Measurements from ENCODE around the gene MYMX. TPM values are rescaled to one million over a fixed set of nuclear protein-coding genes. Genes with fewer than 3 reads are reported as not detected.
"Not testable (repeated sequence)": the region's sequence is repeated elsewhere in the genome, so short reads cannot be mapped to it uniquely, and the experiment has no call there.

MYMX gene
- total RNA-seq, 1 donor from 2014 or later: not detected

GRCh38 chr6:44228433-44228832 is 11.7 kb downstream of the MYMX start:
- DNase-seq (ENCODE audit: extremely low spot score in 2 of 2): no peak
- no peaks in the 10 kb centered on the region for H3K27me3 ChIP-seq
- H3K9me3 ChIP-seq: no peaks in the 10 kb centered on the region
- intact Hi-C loops (cut with DNase I): no loop called here
- peaks cover 46% of the 10 kb centered on the region for H3K4me1 ChIP-seq
- no peak overlapping the region for H3K4me3 ChIP-seq
- H3K36me3 ChIP-seq: peaks cover 0 to 8% of the 10 kb centered on the region in 2 donors
- TF ChIP-seq POLR2A (IDR thresholded peaks at IDR 0.05) (no peak), CTCF (IDR thresholded peaks at IDR 0.05) (no peak), POLR2AphosphoS5 (IDR thresholded peaks at IDR 0.05; ENCODE audit: insufficient read depth in 1 of 2, low read depth in 1 of 2) (no peak)
- peak overlapping the region; percentile 25 for H3K27ac ChIP-seq

- TF ChIP-seq POLR2A (IDR thresholded peaks at IDR 0.05) (no peak), CTCF (IDR thresholded peaks at IDR 0.05) (no peak), POLR2AphosphoS5 (IDR thresholded peaks at IDR 0.05; ENCODE audit: insufficient read depth in 1 of 2, low read depth in 1 of 2) (no peak)
- H3K27me3 ChIP-seq: no peaks in the 10 kb centered on the region
- no peak overlapping the region for H3K27ac ChIP-seq
- DNase-seq (ENCODE audit: extremely low spot score in 2 of 2): no peak
- H3K36me3 ChIP-seq: peaks cover 0 to 8% of the 10 kb centered on the region in 2 donors
- peaks cover 46% of the 10 kb centered on the region for H3K4me1 ChIP-seq
- no peak overlapping the region for H3K4me3 ChIP-seq
- intact Hi-C loops (cut with DNase I): no loop called here
- no peaks in the 10 kb centered on the region for H3K9me3 ChIP-seq
These were observed 12.1 kb downstream of the MYMX start for GRCh38 chr6:44228836-44229235.

- intact Hi-C loops (cut with DNase I): loop anchor here (5.0 kb wide), 1 partner anchor 57 kb away; no protein-coding TSS in a partner anchor
- Histone ChIP-seq H3K27ac (no peak overlapping the region), H3K4me1 (peaks cover 46% of the 10 kb centered on the region), H3K4me3 (no peak overlapping the region), H3K9me3 (no peaks in the 10 kb centered on the region), H3K36me3 (peaks cover 0 to 8% of the 10 kb centered on the region in 2 donors), H3K27me3 (no peaks in the 10 kb centered on the region)
- TF ChIP-seq CTCF (IDR thresholded peaks at IDR 0.05) (no peak), POLR2AphosphoS5 (IDR thresholded peaks at IDR 0.05; ENCODE audit: insufficient read depth in 1 of 2, low read depth in 1 of 2) (no peak), POLR2A (IDR thresholded peaks at IDR 0.05) (no peak)
- DNase-seq (ENCODE audit: extremely low spot score in 2 of 2): no peak
These were observed 12.8 kb downstream of the MYMX start for GRCh38 chr6:44229376-44230033.

GRCh38 chr6:44230034-44230675 is 13.4 kb downstream of the MYMX start:
- no peaks in the 10 kb centered on the region for H3K9me3 ChIP-seq
- H3K27me3 ChIP-seq: no peaks in the 10 kb centered on the region
- no peak overlapping the region for H3K4me3 ChIP-seq
- TF ChIP-seq POLR2AphosphoS5 (IDR thresholded peaks at IDR 0.05; ENCODE audit: insufficient read depth in 1 of 2, low read depth in 1 of 2) (no peak), POLR2A (IDR thresholded peaks at IDR 0.05) (no peak), CTCF (IDR thresholded peaks at IDR 0.05) (no peak)
- H3K27ac ChIP-seq: no peak overlapping the region
- H3K36me3 ChIP-seq: peaks cover 0 to 8% of the 10 kb centered on the region in 2 donors
- intact Hi-C loops (cut with DNase I): loop anchor here (5.0 kb wide), 1 partner anchor 58 kb away; no protein-coding TSS in a partner anchor
- DNase-seq (ENCODE audit: extremely low spot score in 2 of 2): no peak
- peaks cover 46% of the 10 kb centered on the region for H3K4me1 ChIP-seq

- not testable (repeated sequence) for DNase-seq (ENCODE audit: extremely low spot score in 2 of 2); H3K27ac ChIP-seq; H3K27me3 ChIP-seq; H3K4me3 ChIP-seq; H3K36me3 ChIP-seq; H3K9me3 ChIP-seq
- peaks cover 43% of the 10 kb centered on the region for H3K4me1 ChIP-seq
- intact Hi-C loops (cut with DNase I): loop anchor here (5.0 kb wide), 1 partner anchor 59 kb away; no protein-coding TSS in a partner anchor
These were observed 14.7 kb downstream of the MYMX start for GRCh38 chr6:44231426-44231825.
